HG03159 (cell line): Measurements from ENCODE around the gene UQCR10.

ENCODE experiments used
- ATAC-seq: cut with Tn5 transposase; IDR thresholded peaks from one replicate; pipeline ENCODE4 v1.9.1; 2021; ENCODE audit warnings: mild to moderate bottlenecking, moderate library complexity; ENCODE audit not compliant: unreplicated experiment

UQCR10 gene

DNA sequence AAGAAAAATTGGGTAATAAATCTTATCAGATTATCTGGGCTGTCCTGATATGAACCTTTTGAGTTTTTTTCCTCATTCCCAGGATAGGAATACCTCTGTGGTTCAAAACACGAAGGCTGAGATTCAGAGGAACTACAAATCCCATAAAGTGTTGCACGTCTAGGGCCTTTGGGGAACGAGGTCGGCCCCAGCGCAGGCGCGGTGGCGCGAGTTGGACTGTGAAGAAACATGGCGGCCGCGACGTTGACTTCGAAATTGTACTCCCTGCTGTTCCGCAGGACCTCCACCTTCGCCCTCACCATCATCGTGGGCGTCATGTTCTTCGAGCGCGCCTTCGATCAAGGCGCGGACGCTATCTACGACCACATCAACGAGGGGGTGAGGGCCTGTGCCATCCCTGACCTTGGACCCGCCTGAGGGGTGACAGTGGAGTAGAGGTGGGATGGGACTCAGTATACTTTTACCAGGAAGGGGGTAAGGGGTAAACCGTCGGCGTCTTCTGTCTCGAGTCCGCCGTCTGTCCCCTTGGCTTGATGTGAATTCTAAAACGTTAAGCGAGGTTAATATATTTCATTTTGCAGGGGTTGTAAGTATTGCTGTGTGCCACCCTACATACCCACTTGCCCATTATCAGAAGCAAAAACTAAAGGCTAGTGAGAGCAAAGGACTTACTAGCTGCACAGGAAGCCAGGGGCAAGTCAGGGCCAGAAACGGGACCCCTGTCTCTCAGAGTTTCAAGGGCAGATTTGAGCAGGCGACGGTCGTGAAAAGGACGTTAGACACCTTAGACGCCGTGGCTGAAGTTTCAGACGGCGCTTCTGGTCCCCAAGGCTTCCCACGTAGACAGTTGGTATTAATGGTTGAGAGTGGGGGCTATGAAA, at the start of gene UQCR10:
Gene UQCR10, plus strand, starts transcription at position 199 of the 881 bp plus-strand sequence. Its CDS starts 30 bp downstream, at position 229.
- ATAC-seq: peak; percentile 70

DNA sequence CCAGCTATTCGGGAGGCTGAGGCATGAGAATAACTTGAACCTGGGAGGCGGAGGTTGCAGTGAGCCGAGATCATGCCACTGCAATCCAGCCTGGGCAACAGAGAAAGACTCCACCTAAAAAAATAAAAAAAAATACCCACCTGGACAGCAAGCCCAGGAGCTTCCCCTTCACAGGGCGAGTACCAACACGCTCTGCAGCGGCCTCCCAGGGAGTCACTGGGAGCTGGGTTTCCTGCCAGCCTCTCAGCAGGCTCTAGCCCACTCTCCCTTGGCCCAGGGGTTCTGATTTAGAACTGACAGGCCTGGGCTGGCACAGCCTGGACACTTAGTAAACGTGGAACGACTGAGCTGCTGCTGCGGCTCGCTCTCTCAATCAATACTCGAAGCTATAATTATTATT, 49.4 kb upstream of the UQCR10 start:
- ATAC-seq: no peak

DNA sequence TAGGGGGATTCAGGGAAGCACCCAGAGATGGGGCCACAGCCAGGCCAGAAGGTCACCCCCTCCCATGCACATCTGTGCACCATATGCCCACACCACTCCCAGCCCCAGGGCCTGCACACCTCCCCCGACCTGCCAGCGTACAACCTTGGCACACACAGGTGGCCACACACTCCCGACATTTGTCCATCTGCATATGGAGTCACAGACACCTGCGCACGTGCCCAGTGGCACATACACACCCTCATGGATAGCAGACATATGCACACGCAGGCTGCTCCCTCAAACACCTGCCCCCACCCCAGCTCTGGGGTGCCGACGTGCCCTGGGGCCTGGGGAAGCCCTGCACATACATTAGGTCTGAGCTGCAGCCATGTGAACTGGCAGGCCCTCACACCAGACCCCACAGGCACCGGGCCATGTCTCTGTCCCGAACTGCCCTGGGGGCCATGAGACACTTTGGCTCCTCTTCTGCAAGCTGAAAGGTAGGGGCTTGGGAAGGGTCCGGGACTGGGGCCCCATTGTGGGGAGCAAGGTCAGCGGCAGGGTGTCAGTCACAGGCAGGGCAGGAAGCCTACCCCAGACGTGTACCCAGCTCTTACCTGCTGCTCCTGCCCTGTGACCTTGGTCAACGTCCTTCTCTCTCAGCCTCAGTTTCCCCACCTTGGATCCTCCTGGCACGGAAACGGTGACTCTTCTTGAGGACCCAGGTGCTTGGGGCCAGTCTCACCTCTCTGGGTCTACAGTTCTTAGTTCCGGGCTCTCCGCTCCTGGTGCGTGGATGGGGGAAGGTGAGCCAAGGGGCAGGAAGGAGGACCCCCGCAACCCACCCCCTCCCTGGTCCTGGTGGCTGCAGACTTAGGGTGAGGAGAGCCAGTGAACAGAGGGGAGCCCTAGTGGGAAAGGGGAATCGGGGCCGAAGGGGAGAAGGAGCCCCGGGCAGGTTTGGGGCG, 47.9 kb upstream of the UQCR10 start:
- ATAC-seq: no peak

DNA sequence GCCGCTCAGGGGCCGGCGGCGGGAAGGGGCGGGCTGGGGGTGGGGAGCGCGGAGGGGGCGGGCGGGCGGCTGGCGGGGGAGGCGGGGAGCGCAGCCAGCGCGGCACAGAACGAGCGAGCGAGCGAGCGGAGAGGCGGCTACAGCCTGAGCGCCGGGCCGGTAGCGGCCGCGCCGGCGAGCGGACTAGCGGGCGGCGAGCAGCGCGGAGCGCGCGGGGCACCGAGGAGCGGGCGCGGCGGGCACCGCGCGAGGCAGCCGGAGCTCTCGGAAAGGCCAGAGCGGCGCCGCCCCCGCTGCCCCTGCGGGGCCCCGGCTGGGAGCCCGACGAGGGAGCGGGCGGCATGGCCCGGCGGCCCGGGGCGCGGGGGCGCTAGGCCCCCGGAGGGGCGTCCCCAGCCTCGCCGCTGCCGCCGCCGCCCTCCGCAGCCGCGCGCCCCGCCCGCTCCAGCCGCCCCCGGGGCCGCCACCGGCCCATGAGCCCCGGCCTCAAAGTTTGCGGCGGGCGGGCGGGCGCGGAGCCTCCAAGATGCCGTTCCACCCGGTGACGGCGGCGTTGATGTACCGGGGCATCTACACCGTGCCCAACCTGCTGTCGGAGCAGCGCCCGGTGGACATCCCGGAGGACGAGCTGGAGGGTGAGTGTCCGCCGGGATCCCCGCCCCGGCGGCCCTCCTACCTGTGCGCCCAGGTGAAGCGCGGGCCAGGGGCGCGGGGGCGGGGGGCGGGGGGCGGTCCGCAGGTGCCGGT, 47.1 kb upstream of the UQCR10 start, which contains the start of gene CABP7:
Gene CABP7, plus strand, starts transcription at position 105 of the 747 bp plus-strand sequence. Its CDS starts 422 bp downstream, at position 527.
- ATAC-seq: no peak

DNA sequence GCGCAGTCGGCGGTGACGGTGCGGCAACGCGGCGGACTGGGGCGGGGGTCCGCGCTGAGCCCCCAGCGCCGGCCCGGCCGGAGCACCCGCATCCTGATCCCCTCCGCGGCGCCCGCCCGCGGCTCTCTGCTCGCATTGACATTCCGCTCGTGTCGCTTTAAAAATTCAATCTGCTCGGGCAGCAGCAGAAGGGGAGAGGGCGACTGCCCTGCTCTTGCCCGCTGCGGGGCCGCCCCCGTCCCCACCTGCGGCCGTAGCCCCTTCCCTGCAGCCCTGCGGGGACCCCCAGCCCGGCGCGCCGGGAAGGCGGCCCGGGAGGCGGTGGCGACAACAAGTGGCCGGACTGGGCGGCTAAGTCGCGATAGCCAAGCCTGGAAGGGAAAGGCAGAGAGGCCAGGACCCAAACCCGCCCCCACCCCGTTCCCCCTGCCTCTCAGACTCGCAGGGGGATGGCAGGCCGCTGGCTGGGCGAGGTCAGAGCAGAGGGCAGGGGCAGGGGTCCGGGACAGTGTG, 46.3 kb upstream of the UQCR10 start:
- no peak for ATAC-seq

DNA sequence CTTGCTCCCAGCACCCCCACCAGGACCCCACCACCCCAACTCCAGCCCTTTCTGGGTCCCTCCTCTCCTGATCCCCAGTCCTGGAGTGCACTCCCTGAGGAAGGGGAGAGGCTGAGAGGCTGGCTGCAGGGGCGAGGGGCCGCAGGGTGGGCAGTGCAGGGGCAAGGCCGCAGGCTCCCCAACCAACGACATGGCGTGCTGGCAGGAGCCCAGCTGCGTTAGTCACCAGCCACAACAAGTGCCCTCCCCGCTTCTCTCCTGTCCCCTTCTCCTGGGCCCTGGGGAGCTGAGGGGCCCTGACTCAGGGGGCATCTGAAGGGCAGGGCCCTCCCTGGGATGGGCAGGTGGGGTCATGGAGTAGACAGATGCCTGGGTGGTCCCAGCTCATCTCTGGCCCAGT, 45.0 kb upstream of the UQCR10 start:
- ATAC-seq: no peak

DNA sequence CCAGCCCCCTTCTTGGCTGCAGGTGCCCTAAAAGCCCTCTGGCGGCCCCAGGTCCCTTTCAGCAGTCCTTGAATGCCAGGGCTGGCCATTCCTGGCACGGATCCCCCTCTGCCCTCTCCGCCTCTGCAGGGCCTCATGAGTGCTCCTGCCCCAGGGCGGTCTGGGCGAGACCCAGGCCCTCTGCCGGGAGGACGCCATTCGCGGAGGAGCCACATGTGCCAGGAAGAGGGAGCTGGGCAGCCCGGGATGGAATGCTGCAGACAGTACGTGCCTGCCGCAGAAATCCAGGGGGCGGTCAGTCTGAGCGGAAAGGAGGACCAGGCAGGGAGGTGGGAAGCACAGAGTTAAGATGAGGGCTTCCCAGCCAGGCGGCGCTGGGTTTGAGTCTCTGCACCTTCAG, 44.6 kb upstream of the UQCR10 start:
- ATAC-seq: no peak

DNA sequence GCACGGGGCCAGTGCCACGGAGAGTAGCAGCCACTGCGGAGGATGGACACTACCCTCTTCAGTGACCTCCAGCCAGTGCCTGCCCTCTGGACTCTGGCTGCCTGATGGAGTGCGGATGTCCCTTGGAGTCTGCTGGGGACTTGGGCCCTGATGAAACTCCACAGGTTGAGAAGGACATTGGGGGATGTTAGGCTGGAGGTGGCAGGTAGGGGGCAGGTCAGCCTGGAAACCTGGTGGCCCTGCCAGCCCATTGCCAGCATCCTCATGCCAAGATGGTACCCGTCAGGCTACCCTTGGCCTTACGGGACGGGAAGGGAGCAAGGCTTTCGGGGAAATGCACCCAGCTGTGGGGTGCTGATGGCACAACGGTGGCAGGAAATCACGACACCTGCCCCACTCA, 43.4 kb upstream of the UQCR10 start:
- ATAC-seq: no peak

DNA sequence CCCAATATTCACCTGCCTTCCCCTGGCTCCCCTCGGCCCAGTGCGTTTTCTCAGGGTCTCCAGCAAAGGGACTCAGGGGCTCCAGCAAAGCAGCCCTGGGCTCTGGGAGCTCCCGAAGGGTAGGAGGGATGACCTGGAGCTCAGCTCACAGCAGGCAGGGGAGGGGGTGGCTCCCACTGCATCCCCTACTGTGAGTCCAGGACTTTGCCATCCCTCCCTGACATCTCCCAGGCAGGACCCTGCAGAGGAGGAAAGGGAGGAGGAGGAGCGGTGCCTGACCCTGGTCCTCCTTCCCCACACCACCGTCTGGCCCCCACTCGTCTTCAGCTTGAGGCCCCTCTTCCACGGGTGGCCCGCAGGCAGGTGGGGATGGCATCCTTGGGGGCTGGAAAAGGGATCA, 42.3 kb upstream of the UQCR10 start:
- ATAC-seq: no peak

DNA sequence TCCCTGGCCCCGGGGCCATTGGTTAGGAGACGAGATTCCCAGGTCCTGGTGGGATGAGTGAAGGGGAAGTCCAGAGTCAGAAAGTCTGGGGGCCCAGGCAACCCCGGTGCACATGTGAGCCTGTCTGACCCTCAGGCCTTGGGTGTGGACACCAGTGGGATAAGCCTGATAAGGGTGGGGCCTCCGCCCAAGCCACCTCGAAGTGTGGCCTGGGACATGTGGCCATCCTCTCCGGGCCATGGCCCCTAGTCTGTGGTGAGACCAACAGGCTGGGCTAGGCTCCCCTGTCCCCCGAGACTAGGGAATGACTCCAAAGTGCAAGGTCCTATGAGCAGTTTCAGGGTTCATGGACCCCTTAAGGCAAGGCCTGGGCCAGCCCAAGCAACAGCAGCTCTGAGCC, 41.1 kb upstream of the UQCR10 start:
- ATAC-seq: no peak

DNA sequence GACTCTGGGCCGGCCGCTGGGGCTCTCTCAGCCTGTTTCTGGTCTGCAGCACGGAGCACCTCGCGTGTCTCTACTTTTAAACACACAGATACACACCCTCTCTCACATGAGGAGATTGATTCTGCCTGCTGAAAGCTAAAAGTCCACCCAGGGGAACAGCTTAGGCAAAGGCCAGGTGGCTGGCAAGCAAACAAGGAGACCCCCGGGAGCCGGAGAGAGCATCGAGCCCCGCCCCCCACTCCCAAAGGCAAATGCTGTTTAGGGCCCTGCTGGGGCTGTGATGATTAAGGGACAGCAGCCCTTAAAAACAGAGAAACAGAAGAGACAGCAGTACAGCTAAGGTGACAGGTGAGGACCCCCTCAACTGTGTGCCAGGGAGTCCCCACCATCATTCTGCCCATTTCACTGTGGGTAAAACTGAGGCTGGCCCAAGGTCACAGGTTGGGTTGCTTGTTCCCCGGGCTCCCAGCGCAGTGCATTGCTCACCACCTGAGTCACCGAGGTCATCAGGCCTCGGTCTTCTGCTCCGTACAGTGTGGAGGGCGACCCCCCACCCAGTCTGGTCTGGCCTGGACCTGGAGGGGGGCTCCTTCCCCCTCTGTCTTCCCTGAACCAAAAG, 40.5 kb upstream of the UQCR10 start:
- no peak for ATAC-seq

DNA sequence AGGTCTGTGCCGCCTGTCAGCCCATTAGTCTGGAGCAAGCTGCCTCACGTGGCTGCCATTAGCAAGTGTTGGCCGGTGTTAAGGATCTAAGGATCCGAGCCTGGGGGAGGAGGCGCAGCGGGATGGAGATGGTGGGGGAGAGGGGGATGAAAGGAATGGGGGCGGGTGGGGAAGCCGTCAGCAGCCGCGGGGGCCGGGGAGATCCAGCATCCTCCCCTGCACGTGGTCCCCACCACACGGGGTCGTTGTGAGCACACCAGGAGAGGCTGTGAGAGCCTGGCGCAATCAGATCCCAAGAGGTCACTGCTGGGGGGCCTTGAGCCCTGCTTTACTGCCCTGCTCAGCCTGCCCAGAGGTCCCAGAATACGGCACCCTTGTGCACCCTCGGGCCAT, 40.0 kb upstream of the UQCR10 start:
- no peak for ATAC-seq

DNA sequence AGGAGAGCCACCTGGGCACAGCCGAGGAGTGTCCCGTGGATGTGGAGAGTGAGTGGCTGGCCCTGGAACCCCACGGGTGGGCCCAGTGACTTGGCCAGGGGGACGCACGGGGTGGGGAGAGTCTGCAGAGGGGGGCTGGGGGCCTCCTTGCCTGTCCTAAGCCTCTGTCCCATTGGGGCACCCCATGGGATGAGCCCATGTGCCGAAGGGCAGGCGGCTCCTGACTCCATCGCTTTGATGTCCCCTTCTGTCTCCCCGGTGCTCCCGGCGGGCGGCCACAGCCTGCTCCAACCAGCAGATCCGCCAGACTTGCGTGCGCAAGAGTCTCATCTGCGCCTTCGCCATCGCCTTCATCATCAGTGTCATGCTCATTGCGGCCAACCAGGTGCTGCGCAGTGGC, 38.0 kb upstream of the UQCR10 start:
- no peak for ATAC-seq

DNA sequence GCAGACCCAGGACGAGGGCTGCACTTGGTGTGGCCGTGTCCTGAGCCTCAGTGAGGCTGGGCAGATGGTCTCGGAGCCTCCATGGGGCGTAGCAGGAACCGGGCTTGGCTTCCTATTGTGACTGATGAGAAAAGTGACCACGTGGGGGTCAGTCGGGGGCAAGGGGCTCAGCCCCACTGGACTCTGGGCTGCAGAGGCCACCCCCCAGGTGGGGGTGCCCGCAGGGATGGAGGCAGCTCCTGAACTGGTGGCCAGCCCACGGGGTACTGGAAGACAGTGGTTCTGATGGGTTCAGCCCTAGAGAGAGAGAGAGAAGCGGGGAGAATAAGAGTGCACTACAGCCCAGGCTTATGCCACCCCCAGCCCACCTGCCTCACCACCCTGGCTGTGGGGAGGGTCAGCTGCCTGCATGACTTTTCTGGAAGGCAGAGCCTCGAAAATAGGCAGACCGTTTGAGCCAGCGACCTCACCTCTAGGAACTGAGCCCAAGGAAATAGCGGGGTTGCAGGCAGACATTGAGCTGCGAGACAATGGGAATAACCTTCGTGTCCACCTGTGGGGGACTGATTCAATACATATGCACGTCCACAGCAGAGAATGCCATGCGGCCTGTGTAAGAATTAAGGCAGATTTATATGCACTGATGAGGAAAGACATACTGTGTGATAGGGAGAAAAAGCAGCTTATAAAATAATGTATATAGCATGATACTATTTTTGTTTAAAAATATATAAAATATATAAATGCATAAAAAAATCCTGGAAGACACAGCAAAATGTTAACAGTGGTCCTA, 35.9 kb upstream of the UQCR10 start:
- no peak for ATAC-seq

DNA sequence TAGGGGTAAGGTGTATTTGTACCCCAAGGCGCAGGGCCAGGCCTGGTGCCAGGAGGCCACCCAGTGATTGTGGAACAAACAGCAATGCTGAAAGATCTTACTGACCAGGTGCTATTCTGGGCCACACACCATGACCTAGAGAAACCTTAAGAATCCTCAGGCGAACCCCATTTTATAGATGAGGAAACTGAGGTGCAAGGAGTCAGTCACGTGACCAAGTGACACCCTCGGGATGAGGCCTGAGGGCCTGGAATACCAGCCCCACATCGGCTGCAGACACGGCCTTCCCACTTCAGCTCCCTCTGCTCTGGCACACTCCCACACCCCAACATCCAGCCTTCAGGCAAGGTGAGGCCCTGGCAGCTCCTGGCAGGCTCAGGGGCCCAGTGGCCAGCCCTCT, 34.3 kb upstream of the UQCR10 start:
- no peak for ATAC-seq

DNA sequence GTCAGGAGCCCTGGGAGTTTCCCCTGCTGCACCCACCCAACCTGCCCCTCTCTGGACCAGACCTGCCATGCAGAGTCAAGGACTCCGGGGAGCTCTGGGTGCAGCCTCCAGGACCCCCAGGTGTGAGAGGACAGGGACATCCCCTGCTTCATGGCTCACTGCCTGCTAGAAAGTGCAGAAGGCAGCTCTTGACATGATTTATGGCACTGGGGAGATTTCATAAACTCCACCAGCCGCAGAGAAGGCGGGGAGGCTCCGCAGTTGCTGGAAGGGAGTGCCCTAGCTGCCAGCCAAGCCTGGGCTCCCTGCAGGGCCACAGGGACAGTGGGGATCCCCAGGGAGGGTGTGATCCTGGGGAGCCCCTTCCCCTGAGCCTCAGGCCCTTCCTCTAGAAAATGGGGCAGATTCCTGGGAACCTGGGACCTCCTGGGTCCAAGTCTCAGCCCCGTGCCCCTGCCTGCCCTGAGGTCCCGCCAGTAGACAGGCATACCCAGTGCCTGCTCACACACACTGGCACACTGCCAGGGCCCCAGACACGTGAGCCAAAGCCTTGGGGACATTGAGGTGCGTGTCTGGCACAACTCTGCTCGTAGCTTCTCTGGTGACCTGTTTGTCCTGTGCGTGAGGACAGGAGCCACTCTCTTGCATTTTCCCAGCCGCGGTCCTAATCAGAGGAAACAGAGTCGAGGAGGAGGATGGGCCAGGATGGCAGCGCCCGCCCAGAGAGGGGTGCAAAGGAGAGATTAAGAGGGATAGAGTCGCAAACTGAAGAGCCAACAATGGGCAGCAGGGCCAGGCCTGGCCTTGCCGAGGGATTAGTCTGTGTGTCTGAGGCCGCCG, 33.6 kb upstream of the UQCR10 start:
- ATAC-seq: no peak

DNA sequence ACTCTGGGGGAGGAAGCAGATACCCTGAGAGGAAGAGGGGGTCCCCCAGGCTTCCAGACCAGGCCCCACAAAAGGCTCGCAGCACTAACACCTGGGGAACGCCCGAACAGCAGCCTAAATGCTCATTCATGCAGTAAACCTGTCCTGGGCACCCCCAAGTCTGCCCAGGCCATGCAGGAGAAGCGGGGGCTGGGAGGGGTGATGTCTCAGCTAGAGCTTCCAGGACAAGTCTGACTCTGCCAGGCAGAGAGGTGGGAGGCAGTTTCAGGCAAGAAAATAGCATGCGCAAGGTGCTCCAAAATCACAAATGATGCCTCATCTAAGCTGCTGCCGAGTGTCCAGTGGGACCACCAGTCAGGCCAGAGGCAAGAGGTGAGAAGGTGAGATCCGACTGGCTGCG, 32.8 kb upstream of the UQCR10 start:
- ATAC-seq: no peak

DNA sequence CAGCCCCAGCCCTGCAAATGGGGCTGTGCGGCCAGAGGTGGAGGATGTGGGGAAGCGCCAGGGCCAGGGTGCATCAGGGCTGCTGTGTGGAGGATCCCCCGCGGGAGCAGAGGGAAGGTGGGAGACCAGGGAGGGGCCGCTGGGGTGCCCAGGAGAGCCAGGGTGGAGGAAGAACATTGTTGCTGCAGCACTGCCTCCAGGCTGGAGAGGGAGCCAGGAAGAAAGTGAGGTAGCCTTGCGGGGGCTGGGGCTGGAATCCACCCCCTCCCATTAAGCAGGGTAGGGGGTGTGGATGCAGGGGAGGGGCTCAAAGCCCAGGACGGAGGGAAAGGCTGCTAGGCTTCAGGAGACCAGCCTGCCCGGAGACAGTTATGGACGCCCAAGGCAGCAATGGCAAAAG, 32.3 kb upstream of the UQCR10 start:
- no peak for ATAC-seq

DNA sequence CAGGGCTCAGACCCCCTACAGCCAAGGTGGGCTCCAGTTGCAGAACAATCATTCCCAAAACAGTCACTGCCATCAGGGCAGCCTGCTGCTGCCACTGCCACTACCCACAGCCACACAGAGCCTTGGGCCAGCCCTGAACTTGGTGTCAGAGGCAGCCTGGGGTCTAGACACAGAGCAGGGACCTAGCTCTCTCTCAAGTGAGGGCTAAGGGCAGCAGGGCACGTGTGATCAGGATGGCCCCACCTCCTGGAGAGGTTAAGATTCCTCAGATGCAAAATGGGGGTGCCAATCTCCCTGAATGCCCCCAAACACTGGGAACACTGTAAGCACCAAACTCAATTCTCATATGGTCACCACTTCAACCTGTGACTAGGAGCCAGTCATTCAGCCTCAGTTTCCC, 31.8 kb upstream of the UQCR10 start:
- no peak for ATAC-seq
